ENCODE data around the gene PLPP3. TPM values are rescaled to one million over a fixed set of nuclear protein-coding genes. Genes with fewer than 3 reads are reported as not detected.

PLPP3 gene
- polyA plus RNA-seq, 3 donors, result 0.21 to 0.32 TPM; not detected in 1

- H3K4me1 Mint-ChIP-seq, result peaks cover 2% of the 10 kb centered on the region
- intact Hi-C loops (cut with micrococcal nuclease), result no loop called here
- Histone ChIP-seq H3K9ac (ENCODE audit: insufficient read depth, low read length, poor library complexity, severe bottlenecking) (no peak overlapping the region), H3K79me2 (ENCODE audit: insufficient read depth, low read length) (no peaks in the 10 kb centered on the region), H3K9me3 (replicated peaks in 1 of 2; ENCODE audit: control insufficient read depth in 1 of 2, insufficient read depth in 1 of 2, low read length in 2 of 2) (no peaks in the 10 kb centered on the region), H3K27me3 (ENCODE audit: control insufficient read depth in 2 of 2, insufficient read depth in 2 of 2, low read length in 2 of 2) (no peaks in the 10 kb centered on the region), H2AFZ (ENCODE audit: insufficient read depth, low read depth, low read length, poor library complexity, severe bottlenecking) (no peak overlapping the region), H3K4me3 (replicated peaks in 1 of 3; ENCODE audit: low read depth in 2 of 3, low read length in 3 of 3) (no peak overlapping the region), H3K4me1 (ENCODE audit: control insufficient read depth in 1 of 2, insufficient read depth in 2 of 2, low read length in 2 of 2) (no peaks in the 10 kb centered on the region), H4K20me1 (ENCODE audit: insufficient read depth, low read length) (no peaks in the 10 kb centered on the region), H3K27ac (ENCODE audit: low read depth in 1 of 2, low read length in 2 of 2) (no peak overlapping the region), H3K36me3 (replicated peaks in 1 of 2; ENCODE audit: control insufficient read depth in 1 of 2, insufficient read depth in 2 of 2, low read length in 2 of 2) (no peaks in the 10 kb centered on the region), H3K4me2 (replicated peaks; ENCODE audit: extremely low read depth, low read length, poor library complexity, severe bottlenecking) (no peak overlapping the region)
- no peaks in the 10 kb centered on the region for H3K9me3 Mint-ChIP-seq
- peaks cover 2 to 4% (median 3%) of the 10 kb centered on the region in 3 donors for H3K27me3 Mint-ChIP-seq (ENCODE audit: low read depth in 3 of 3)
- H3K27ac Mint-ChIP-seq, result no peak overlapping the region
- no peak for DNase-seq
- TF ChIP-seq CTCF (IDR thresholded peaks at IDR 0.05), result no peak
- no peaks in the 10 kb centered on the region for H3K36me3 Mint-ChIP-seq
- H3K4me3 Mint-ChIP-seq, result no peak overlapping the region
These were observed 30.8 kb downstream of the PLPP3 start for GRCh38 chr1:56548571-56548970.

GRCh38 chr1:56547977-56548376 lies 31.4 kb downstream of the PLPP3 start:
- no peaks in the 10 kb centered on the region for H3K9me3 ChIP-seq (replicated peaks in 1 of 2; ENCODE audit: control insufficient read depth in 1 of 2, insufficient read depth in 1 of 2, low read length in 2 of 2)
- no peaks in the 10 kb centered on the region for H4K20me1 ChIP-seq (ENCODE audit: insufficient read depth, low read length)
- TF ChIP-seq CTCF (IDR thresholded peaks at IDR 0.05), result no peak
- no peak overlapping the region for H3K4me2 ChIP-seq (replicated peaks; ENCODE audit: extremely low read depth, low read length, poor library complexity, severe bottlenecking)
- no peak overlapping the region for H2AFZ ChIP-seq (ENCODE audit: insufficient read depth, low read depth, low read length, poor library complexity, severe bottlenecking)
- H3K36me3 ChIP-seq (replicated peaks in 1 of 2; ENCODE audit: control insufficient read depth in 1 of 2, insufficient read depth in 2 of 2, low read length in 2 of 2), result no peaks in the 10 kb centered on the region
- no peak overlapping the region for H3K27ac Mint-ChIP-seq
- H3K27me3 ChIP-seq (ENCODE audit: control insufficient read depth in 2 of 2, insufficient read depth in 2 of 2, low read length in 2 of 2), result no peaks in the 10 kb centered on the region
- H3K27ac ChIP-seq (ENCODE audit: low read depth in 1 of 2, low read length in 2 of 2), result no peak overlapping the region
- no peak overlapping the region for H3K4me3 ChIP-seq (replicated peaks in 1 of 3; ENCODE audit: low read depth in 2 of 3, low read length in 3 of 3)
- intact Hi-C loops (cut with micrococcal nuclease), result no loop called here
- no peaks in the 10 kb centered on the region for H3K36me3 Mint-ChIP-seq
- 53% methylated on average over 2 of the region's 2 CpGs for WGBS (ENCODE audit: insufficient coverage)
- H3K4me1 Mint-ChIP-seq, result peaks cover 2% of the 10 kb centered on the region
- H3K9me3 Mint-ChIP-seq, result no peaks in the 10 kb centered on the region
- DNase-seq, result no peak
- no peak overlapping the region for H3K4me3 Mint-ChIP-seq
- peaks cover 2 to 4% (median 3%) of the 10 kb centered on the region in 3 donors for H3K27me3 Mint-ChIP-seq (ENCODE audit: low read depth in 3 of 3)
- no peak overlapping the region for H3K9ac ChIP-seq (ENCODE audit: insufficient read depth, low read length, poor library complexity, severe bottlenecking)
- no peaks in the 10 kb centered on the region for H3K79me2 ChIP-seq (ENCODE audit: insufficient read depth, low read length)
- no peaks in the 10 kb centered on the region for H3K4me1 ChIP-seq (ENCODE audit: control insufficient read depth in 1 of 2, insufficient read depth in 2 of 2, low read length in 2 of 2)
